LHCN-M2 (cell line): ENCODE data around the gene ITIH3. TPM values are rescaled to one million over a fixed set of nuclear protein-coding genes. Genes with fewer than 3 reads are reported as not detected.
"Not testable (repeated sequence)": the region's sequence is repeated elsewhere in the genome, so short reads cannot be mapped to it uniquely, and the experiment has no call there.

Experiments
- DNase-seq: peaks from one replicate; pipeline ENCODE4 v3.0.0-alpha.2; 2012; ENCODE audit warnings: low read depth
- polyA plus RNA-seq: library from polyadenylated mRNA; unstranded; fragments of >200 nt; gene quantifications from one replicate; pipeline ENCODE4 v1.2.1, GENCODE V29; 2012; ENCODE audit warnings: missing spikeins
- total RNA-seq: library from RNA; depleted of rRNA; stranded (reverse); fragments of >200 nt; gene quantifications from 2 replicates; pipeline ENCODE4 v1.2.3, GENCODE V29; 2014; rRNA removed

ITIH3 gene
- not detected in 2 replicates for total RNA-seq
- polyA plus RNA-seq, result 4.6 TPM

DNA sequence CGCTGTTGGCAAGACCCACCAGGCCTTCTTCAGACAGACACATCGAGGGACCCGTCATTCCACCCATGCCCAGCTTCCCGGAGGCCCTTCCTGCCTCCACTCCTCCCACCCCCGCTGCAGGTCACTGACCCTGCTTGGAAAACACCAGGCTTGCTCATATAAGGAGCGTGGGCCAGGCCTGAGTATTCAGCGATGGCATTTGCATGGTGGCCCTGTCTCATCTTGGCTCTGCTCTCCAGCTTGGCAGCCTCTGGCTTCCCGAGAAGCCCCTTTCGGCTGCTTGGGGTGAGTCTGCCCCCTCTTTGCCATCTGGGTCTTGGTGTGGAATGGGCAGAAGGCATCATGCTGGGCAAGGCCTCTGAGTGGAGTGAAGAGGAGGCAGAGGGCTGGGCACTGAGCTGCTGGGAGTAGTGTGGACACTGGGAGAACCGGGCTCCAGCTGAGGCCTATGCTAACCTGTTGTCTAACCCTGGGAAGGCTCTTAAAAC is at the start of gene ITIH3:
Gene ITIH3 (plus strand): TSS at position 185 of the 488 bp plus-strand sequence. CDS start 8 bp downstream, at position 193.
- DNase-seq, result no peak

GRCh38 chr3:52752045-52752660 is 42.4 kb upstream of the ITIH3 start:
- no peak for DNase-seq

DNA sequence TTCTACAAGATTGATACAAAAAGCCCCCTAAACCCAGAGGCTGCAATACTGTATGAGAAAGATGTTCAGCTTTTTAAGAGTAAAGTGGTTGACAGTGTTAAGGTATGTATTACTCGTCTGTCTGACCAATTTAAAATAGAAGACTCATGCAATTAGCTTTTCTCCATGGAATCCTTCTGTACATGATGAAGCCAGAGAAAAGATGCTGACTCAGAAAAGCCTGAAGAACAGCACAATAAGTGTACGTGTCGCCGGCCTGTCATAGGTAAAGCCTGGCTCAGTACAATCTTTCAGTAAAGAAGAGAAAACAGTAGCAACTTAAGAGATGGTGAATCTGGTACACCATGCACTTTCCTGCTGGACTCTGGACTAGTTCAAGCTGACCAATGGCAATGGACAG is 40.2 kb upstream of the ITIH3 start:
- no peak for DNase-seq

DNA sequence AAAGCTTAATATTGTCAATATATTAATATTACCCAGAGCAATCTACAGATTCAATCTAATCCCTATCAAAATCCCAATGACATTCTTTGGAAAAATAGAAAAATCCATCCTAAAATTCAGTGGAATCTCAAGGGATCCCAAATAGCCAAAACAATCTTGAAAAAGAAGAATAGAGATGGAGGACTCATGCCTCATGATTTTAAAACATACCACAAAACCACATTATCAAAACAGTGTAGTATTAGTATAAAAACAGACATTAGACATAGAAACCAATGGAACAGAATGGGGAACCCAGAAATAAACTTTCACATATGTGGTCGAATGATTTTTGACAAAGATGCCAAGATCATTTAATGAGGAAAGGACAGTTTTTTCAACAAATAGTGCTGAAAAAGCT is 38.5 kb upstream of the ITIH3 start:
- peak; percentile 31 for DNase-seq

DNA sequence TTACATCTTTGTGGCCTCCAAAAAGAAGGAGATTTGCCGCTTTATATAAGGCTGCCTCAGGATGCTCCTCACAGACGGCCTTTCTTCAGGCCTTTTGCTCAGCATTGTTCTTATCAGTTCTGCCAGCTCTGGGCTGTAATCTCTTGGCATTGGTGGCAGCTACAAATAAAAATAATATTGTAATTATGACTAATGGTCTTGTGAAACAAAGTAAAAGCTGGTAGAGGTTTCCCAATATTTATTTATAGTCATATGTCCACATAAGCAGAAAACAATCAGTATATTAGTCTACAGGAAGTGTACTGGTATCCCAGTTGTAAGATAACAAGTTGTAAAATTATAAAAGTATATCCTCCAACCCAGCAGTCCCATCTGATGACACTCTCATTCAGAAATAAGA is 31.1 kb upstream of the ITIH3 start:
- DNase-seq, result peak; percentile 53

DNA sequence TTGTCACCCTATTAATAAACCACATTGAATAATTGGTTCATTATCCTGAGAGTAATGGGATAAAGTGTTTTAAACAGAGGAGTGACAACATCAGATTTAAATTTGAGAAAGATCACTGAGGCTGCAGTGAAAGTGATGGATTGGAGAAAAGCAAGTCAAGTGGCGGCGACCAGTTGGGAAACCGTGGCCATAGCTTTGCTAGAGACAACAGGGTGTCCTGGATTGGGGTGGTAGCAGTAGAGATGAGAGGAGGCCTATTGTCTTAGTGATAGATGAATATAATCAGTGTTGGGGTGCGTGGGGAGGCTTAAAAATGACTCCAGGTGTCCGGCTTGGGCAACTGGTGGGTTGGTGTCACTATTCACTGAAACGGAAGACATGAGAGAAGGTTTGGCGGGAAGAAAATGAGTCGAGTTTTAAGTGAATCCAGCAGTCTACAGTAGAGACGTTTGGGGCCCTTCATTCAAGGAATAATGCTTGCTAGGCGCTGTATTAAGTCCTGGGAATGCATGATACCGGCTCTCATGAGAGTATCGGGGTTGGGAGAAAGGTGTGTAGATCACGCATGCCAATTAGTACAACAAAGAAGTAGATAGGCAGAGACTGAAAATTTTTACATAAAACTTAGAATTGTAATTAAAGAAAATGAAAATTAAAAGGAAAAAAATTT is 24.7 kb upstream of the ITIH3 start:
- DNase-seq, result peak; percentile 9

DNA sequence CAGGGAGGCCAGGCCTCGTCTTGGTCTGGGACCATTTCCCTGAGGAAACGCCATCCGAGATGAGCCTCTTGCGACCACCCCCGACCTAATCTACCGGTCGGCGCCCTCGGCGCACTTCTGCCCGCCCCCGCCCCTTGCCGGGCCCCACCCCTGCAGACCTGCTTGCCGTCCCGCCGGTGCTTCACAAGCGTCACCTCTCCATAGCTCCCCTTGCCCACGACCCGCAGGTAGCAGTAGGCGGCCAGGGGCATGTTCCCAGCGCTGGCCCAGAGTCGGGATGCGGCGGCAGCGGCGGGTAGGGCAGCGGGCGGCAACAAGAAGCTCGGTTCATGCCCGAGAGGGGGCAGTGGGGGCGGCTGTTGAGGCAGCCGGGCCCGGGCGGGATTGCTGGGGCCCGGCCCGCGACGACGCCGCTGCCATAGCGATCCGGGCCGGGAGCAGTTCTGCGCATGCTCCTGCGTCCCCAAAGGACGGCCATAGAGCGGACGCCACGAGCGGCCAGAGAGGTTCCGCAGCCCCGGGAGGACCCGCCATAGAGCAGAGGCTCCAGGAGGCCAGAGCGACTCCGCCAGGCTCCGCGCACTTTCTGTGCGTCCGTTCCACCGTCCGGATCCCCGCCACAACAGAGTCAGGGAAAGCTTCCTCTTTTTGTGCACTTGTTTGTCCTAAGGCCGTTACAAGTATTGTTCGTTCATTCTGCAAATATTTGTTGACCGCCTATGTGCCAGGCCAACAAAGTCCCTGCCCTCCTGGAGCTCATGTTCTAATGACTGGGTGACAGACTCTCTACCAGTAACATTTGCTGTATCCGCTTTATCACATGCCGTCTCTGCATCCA is 23.9 kb upstream of the ITIH3 start, which contains the start of gene NEK4:
Gene NEK4 (minus strand): TSS at position 445 of the 838 bp plus-strand sequence. CDS start 194 bp downstream, at position 251.
- peak; percentile 86 for DNase-seq

DNA sequence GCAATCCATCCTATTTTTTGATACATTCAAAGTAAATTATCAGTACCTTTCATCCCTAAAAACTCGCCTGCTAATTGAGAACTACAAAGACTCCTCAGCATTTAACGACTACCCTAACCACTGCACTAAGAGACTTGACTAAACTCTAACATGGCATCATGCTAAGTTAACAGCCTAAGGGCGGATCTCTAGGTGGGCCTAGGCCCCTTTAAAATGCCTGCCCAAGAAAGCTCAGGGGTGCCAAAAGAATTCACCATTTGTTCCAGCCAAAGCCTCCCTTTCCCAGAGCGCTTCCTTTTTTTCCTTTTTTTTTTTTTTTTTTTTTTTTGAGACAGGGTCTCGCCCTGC is 23.3 kb upstream of the ITIH3 start:
- no peak for DNase-seq

DNA sequence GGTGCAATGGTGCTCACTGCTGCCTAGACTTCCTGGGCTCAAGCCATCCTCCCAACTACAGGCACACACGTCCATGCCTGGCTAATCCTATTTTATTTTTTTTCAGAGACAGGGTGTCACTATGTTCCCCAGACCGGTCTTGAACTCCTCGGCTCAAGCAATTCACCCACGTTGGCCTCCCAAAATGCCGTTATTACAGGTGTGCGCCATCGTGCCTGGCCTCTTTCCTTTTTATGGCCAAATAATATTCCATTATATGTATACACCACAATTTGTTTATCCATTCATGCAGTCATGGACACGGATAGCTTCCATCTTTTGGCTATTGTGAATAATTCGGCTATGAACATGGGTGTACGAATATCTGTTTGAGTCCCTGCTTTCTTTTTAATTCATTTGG is 22.9 kb upstream of the ITIH3 start:
- DNase-seq, result no peak

- DNase-seq, result no peak
Measured at GRCh38 chr3:52773361-52774065, 21.1 kb upstream of the ITIH3 start.

- DNase-seq, result no peak
Measured at GRCh38 chr3:52774066-52774713, 20.4 kb upstream of the ITIH3 start.

GRCh38 chr3:52774901-52775864 is 19.4 kb upstream of the ITIH3 start:
- no peak for DNase-seq

DNA sequence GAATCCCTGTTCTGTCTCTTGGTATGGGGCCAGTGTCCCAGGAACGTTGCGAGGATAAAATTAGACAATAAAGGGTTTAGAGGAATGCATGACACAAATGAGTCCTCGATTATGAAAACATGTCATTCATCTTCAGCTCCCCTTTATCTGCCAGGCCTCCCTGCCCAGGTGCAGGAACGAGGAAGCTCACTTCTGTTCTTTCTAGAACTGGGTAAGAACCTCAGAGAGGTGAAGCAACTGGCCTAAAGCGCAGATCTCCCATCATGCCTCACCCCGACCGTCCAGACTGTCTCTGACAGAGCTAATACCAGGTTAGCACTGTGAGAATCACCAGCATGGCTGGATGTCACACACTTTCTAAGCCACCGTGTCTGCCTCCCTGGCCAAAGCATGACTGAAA is 18.7 kb upstream of the ITIH3 start:
- DNase-seq, result no peak

GRCh38 chr3:52776486-52776885 is 18.1 kb upstream of the ITIH3 start:
- DNase-seq, result not testable (repeated sequence)

GRCh38 chr3:52777127-52777958 is 17.3 kb upstream of the ITIH3 start, which contains the start of gene ITIH1:
Gene ITIH1 (plus strand): TSS chr3:52777599. CDS start chr3:52777616, 17 bp downstream.
- no peak for DNase-seq

DNA sequence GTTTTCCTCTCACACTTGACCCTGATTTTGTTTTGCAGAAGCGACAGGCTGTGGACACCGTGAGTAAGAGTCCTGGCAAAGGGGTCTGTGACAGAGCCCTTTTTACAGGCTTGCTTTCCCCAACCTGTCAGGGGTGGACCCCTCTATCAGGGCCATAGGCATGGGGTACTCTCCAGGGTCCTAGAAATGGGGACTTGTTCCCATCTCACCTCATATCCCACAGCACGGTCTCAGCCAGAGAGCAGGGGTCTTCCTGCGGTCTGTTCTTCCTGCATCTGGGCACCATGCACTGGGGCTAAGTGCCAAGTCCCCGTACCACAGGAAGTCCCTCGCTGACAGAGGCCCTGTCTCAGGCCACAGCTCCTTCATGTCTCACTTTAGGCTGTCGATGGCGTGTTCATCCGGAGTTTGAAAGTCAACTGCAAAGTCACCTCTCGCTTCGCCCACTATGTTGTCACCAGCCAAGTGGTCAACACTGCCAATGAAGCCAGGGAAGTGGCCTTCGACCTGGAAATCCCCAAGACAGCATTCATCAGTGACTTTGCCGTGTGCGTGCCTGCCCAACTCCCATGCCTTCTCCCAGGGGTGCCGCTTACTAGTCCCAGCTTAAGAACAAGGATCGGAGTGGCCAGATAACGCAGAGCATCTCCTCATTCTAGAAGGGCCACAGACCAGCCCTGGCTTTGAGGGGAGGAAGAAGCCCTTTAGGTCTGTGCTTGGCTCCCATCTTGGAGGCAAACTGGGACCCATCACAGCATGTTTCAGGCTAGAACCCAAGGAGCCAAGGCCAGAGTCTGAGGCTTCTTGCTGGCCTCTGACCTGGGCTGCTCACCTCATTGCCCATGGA is 16.4 kb upstream of the ITIH3 start:
- DNase-seq, result no peak

DNA sequence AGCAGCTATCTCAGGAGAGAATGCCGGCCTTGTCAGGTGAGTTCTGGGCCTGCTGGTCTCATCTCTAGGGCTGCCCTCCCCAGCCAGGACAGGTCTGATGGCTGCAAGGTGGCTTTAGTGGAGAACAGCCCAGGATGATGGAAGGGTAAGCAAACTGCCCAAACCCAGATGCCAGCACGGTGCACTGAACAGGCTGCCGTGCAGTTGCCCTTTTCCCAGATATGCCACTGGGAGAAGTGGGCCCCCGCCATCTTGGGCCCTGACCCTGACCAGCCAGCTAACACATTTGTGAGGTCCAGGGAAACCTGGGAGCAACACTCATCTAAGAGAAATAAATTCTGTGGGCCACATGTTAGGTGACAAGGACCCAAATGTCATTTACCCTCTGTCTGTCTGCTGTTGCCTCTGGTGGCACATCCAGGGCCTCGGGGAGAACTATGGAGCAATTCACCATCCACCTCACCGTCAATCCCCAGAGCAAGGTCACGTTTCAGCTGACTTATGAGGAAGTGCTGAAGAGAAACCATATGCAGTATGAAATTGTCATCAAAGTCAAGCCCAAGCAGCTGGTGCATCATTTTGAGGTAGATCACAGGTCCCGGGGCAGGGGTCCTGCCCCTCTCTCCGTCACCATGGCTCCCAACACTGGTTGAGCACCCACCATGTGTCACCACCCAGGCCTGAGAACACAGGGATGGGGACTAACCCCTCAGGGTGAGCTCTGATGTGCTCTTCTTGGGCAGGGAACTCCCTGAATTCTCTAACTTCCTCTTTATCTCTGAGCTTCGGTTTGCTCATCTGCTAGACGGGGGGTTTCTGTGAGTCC is 15.4 kb upstream of the ITIH3 start:
- DNase-seq, result no peak
